Astrocyte (in vitro differentiated cells and primary cell): Measurements from ENCODE around the gene TANGO6. TPM values are rescaled to one million over a fixed set of nuclear protein-coding genes. Genes with fewer than 3 reads are reported as not detected.
"Not testable (repeated sequence)": the region's sequence is repeated elsewhere in the genome, so short reads cannot be mapped to it uniquely, and the experiment has no call there.

ENCODE experiments used
- DNase-seq: peaks from one replicate; pipeline ENCODE4 v3.0.0-alpha.2; 2010; ENCODE audit warnings: low read depth
- FAIRE-seq: peaks from 2 replicates; lab custom pipeline; 2011; peaks lifted over from hg19 to GRCh38; lab: Jason Lieb, UNC
- H2AFZ ChIP-seq: 2 replicates; pipeline ENCODE4 v1.6.0; 2012; ENCODE audit warnings: low read depth, low read length, inconsistent platforms
- H3K27ac ChIP-seq: 2 replicates; pipeline ENCODE4 v1.5.1; 2011; ENCODE audit warnings: low read depth, low read length, inconsistent platforms
- H3K27me3 ChIP-seq: 2 replicates; pipeline ENCODE4 v1.6.0; 2011; ENCODE audit warnings: low read length, inconsistent platforms; ENCODE audit not compliant: insufficient read depth
- H3K36me3 ChIP-seq: 2 replicates; pipeline ENCODE4 v1.5.1; 2011; ENCODE audit warnings: low read length, inconsistent platforms; ENCODE audit not compliant: insufficient read depth
- H3K4me1 ChIP-seq: 2 replicates; pipeline ENCODE4 v1.5.1; 2011; ENCODE audit warnings: low read length, inconsistent platforms; ENCODE audit not compliant: insufficient read depth
- H3K4me2 ChIP-seq: 2 replicates; pipeline ENCODE4 v1.6.0; 2012; ENCODE audit warnings: low read length, inconsistent platforms
- H3K4me3 ChIP-seq: 2 replicates; pipeline ENCODE4 v1.5.1; 2011; ENCODE audit warnings: low read depth, mild to moderate bottlenecking, low read length, inconsistent platforms; ENCODE audit not compliant: insufficient read depth
- H3K79me2 ChIP-seq: 2 replicates; pipeline ENCODE4 v1.6.0; 2012; ENCODE audit warnings: mild to moderate bottlenecking, low read length, inconsistent platforms; ENCODE audit not compliant: insufficient read depth
- H3K9ac ChIP-seq: 2 replicates; pipeline ENCODE4 v1.6.0; 2012; ENCODE audit warnings: mild to moderate bottlenecking, low read length, inconsistent platforms
- H3K9me3 ChIP-seq: 2 replicates; pipeline ENCODE4 v1.5.1; 2012; ENCODE audit warnings: low read depth, mild to moderate bottlenecking, low read length, inconsistent platforms; ENCODE audit not compliant: insufficient read depth
- H4K20me1 ChIP-seq: 2 replicates; pipeline ENCODE4 v1.6.0; 2012; ENCODE audit warnings: low read length, inconsistent platforms; ENCODE audit not compliant: insufficient read depth
- H3K27ac Mint-ChIP-seq: one replicate; pipeline ENCODE4 v1.8.0; 2021; ENCODE audit warnings: mild to moderate bottlenecking, mixed read lengths; ENCODE audit not compliant: unreplicated experiment
- H3K27me3 Mint-ChIP-seq: one replicate; pipeline ENCODE4 v1.8.0; 2021; ENCODE audit warnings: low read depth, mixed read lengths; ENCODE audit not compliant: unreplicated experiment
- H3K36me3 Mint-ChIP-seq: one replicate; pipeline ENCODE4 v1.8.0; 2021; ENCODE audit warnings: low read depth, mixed read lengths; ENCODE audit not compliant: unreplicated experiment
- H3K4me1 Mint-ChIP-seq: one replicate; pipeline ENCODE4 v1.8.0; 2021; ENCODE audit warnings: low read depth, mixed read lengths; ENCODE audit not compliant: unreplicated experiment
- H3K4me3 Mint-ChIP-seq: one replicate; pipeline ENCODE4 v1.8.0; 2021; ENCODE audit warnings: mild to moderate bottlenecking, moderate library complexity, mixed read lengths; ENCODE audit not compliant: unreplicated experiment
- H3K9me3 Mint-ChIP-seq: one replicate; pipeline ENCODE4 v1.8.0; 2021; ENCODE audit warnings: mild to moderate bottlenecking, mixed read lengths; ENCODE audit not compliant: unreplicated experiment
- CTCF ChIP-seq: IDR thresholded peaks from 2 replicates; pipeline ENCODE4 v1.5.1; 2011; ENCODE audit warnings: low read depth, mild to moderate bottlenecking, inconsistent platforms, low read length, moderate library complexity; ENCODE audit not compliant: insufficient read depth
- EZH2 ChIP-seq: IDR thresholded peaks from 2 replicates; pipeline ENCODE4 v1.6.1; 2012; ENCODE audit warnings: mild to moderate bottlenecking, low read length, inconsistent platforms; ENCODE audit not compliant: insufficient read depth
- total RNA-seq: library from RNA; stranded (reverse); gene quantifications from 2 replicates; pipeline ENCODE4 v1.2.1, GENCODE V29; 2021

TANGO6 gene
- total RNA-seq, 1 donor from 2014 or later = 15.8 TPM

- H3K4me2 ChIP-seq = peak overlapping the region; percentile 26
- H3K9me3 ChIP-seq = no peaks in the 10 kb centered on the region
- Mint-ChIP-seq H3K9me3 (no peaks in the 10 kb centered on the region), H3K27ac (peak overlapping the region; percentile 86), H3K4me3 (peak overlapping the region; percentile 27), H3K4me1 (peaks cover 13% of the 10 kb centered on the region), H3K27me3 (no peaks in the 10 kb centered on the region), H3K36me3 (peaks cover 6% of the 10 kb centered on the region)
- DNase-seq = peak; percentile 83
- peak overlapping the region; percentile 34 for H3K9ac ChIP-seq
- no peak for FAIRE-seq
- H3K27me3 ChIP-seq = no peaks in the 10 kb centered on the region
- H3K4me3 ChIP-seq = no peak overlapping the region
- H3K79me2 ChIP-seq = no peaks in the 10 kb centered on the region
- H4K20me1 ChIP-seq = no peaks in the 10 kb centered on the region
- no peaks in the 10 kb centered on the region for H3K36me3 ChIP-seq
- H3K4me1 ChIP-seq = peaks cover 6% of the 10 kb centered on the region
- H2AFZ ChIP-seq = no peak overlapping the region
- TF ChIP-seq CTCF (no peak), EZH2 (no peak)
- peak overlapping the region; percentile 23 for H3K27ac ChIP-seq
Observed at GRCh38 chr16:68985855-68986254, 142.5 kb downstream of the TANGO6 start.

GRCh38 chr16:68987734-68988457, 144.6 kb downstream of the TANGO6 start:
- H3K36me3 ChIP-seq = no peaks in the 10 kb centered on the region
- no peak for DNase-seq
- peaks cover 16% of the 10 kb centered on the region for H3K4me1 ChIP-seq
- H3K9ac ChIP-seq = no peak overlapping the region
- no peak overlapping the region for H3K4me3 ChIP-seq
- H2AFZ ChIP-seq = no peak overlapping the region
- no peaks in the 10 kb centered on the region for H3K9me3 ChIP-seq
- Mint-ChIP-seq H3K27ac (no peak overlapping the region), H3K27me3 (no peaks in the 10 kb centered on the region), H3K4me1 (peaks cover 25% of the 10 kb centered on the region), H3K9me3 (no peaks in the 10 kb centered on the region), H3K36me3 (peaks cover 6% of the 10 kb centered on the region), H3K4me3 (no peak overlapping the region)
- H4K20me1 ChIP-seq = no peaks in the 10 kb centered on the region
- no peaks in the 10 kb centered on the region for H3K27me3 ChIP-seq
- TF ChIP-seq EZH2 (no peak), CTCF (no peak)
- no peaks in the 10 kb centered on the region for H3K79me2 ChIP-seq
- no peak overlapping the region for H3K27ac ChIP-seq
- no peak for FAIRE-seq
- H3K4me2 ChIP-seq = no peak overlapping the region

- H3K79me2 ChIP-seq, H3K4me3 ChIP-seq, H3K27me3 ChIP-seq, H2AFZ ChIP-seq, H3K27ac ChIP-seq, H3K27me3 Mint-ChIP-seq, H3K36me3 ChIP-seq, H3K9me3 ChIP-seq, H3K9me3 Mint-ChIP-seq, H3K9ac ChIP-seq, H3K4me2 ChIP-seq, H3K36me3 Mint-ChIP-seq, DNase-seq, H3K4me3 Mint-ChIP-seq, H4K20me1 ChIP-seq, H3K27ac Mint-ChIP-seq, FAIRE-seq: not testable (repeated sequence)
- H3K4me1 Mint-ChIP-seq = peaks cover 36% of the 10 kb centered on the region
- H3K4me1 ChIP-seq = peaks cover 36% of the 10 kb centered on the region
Observed at GRCh38 chr16:68990172-68990845, 147.0 kb downstream of the TANGO6 start.
